Esophagus squamous epithelium (tissue), 4 donors: ENCODE results near the gene AMH.

Source experiments
- POLR2A ChIP-seq, 4 donors: fragments of 450-650 bp; IDR thresholded peaks; one replicate each; pipeline ENCODE4 v1.6.1; 2017; ENCODE audit warnings: antibody characterized with exemption in 4 of 4, mild to moderate bottlenecking in 4 of 4, moderate library complexity in 3 of 4
- TF ChIP-seq, protein P1 (sequence below), 6 experiments: fragments of 450-650 bp in 4 of 6; fragments of 200-600 bp in 2 of 6; sonication (generic) in 2 of 6; IDR thresholded peaks; one replicate each; pipeline ENCODE4 v1.5.1; 2016 to 2019; ENCODE audit warnings: antibody characterized with exemption in 6 of 6, mild to moderate bottlenecking in 4 of 6, moderate library complexity in 4 of 6

DNA sequence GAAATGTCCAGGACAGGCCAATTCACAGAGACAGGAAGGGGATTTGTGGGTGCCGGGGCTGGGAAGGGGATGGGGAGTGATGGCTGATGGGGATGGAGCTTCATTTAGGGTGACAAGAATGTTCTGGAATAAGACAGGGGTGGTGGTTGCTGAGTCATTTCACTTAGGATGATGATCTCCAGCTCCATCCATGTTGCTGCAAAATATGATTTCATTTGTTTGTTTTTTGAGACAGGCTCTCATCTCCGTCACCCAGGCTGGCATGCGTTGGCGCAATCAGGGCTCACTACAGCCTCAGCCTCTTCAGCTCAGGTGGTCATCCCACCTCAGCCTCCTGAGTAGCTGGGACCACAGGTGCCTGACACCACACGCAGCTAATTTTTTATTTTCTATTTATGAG, 10.2 kb downstream of the AMH start:
- TF ChIP-seq, protein P1, sequence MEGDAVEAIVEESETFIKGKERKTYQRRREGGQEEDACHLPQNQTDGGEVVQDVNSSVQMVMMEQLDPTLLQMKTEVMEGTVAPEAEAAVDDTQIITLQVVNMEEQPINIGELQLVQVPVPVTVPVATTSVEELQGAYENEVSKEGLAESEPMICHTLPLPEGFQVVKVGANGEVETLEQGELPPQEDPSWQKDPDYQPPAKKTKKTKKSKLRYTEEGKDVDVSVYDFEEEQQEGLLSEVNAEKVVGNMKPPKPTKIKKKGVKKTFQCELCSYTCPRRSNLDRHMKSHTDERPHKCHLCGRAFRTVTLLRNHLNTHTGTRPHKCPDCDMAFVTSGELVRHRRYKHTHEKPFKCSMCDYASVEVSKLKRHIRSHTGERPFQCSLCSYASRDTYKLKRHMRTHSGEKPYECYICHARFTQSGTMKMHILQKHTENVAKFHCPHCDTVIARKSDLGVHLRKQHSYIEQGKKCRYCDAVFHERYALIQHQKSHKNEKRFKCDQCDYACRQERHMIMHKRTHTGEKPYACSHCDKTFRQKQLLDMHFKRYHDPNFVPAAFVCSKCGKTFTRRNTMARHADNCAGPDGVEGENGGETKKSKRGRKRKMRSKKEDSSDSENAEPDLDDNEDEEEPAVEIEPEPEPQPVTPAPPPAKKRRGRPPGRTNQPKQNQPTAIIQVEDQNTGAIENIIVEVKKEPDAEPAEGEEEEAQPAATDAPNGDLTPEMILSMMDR (IDR thresholded peaks at IDR 0.05) = no peak
- TF ChIP-seq POLR2A (IDR thresholded peaks at IDR 0.05) = no peak
